ENCODE data around the gene GTPBP1. TPM values are rescaled to one million over a fixed set of nuclear protein-coding genes. Genes with fewer than 3 reads are reported as not detected.

The GTPBP1 gene
- total and polyA plus RNA-seq, 2 of the 4 experiments (the other 2 are of a cell fraction): 12.4 to 29.5 TPM

GRCh38 chr22:38724176-38724575 lies 18.4 kb downstream of the GTPBP1 start:
- H3K36me3 ChIP-seq (ENCODE audit: control insufficient read depth, insufficient read depth, low read length): peaks cover 66% of the 10 kb centered on the region
- H3K23ac ChIP-seq (ENCODE audit: low read depth, low read length): no peak overlapping the region
- no peak overlapping the region for H2BK120ac ChIP-seq (ENCODE audit: low read depth, low read length)
- H3K4me2 ChIP-seq (ENCODE audit: low read depth, low read length): no peak overlapping the region
- no peak overlapping the region for H3K18ac ChIP-seq (ENCODE audit: low read depth, low read length)
- BruUV-seq (replicated peaks): no TSS peak
- H2BK20ac ChIP-seq (ENCODE audit: low read depth, low read length): no peak overlapping the region
- no peak overlapping the region for H3K4ac ChIP-seq (ENCODE audit: low read depth, low read length)
- intact Hi-C loops (cut with micrococcal nuclease) (no loop called here), in situ Hi-C loops (cut with MboI; ENCODE audit: low sequenced_read_pairs) (no loop called here), dilution Hi-C loops (cut with HindIII; ENCODE audit: low sequenced_read_pairs, unreplicated experiment) (no loop called here)
- WGBS, 2 experiments (ENCODE audit: extremely low coverage in 2 of 2, insufficient read length in 1 of 2): no CpG with 5 or more reads among the region's 7 CpGs
- no peak overlapping the region for H3K56ac ChIP-seq (ENCODE audit: extremely low read depth, insufficient read depth, low read length)
- H4K5ac ChIP-seq (ENCODE audit: low read depth, low read length): no peak overlapping the region
- no peak overlapping the region for H3K14ac ChIP-seq (replicated peaks; ENCODE audit: low read depth, low read length)
- DNase-seq (no peak), ATAC-seq (ENCODE audit: low read depth) (no peak)
- no peak overlapping the region for H2AFZ ChIP-seq (replicated peaks; ENCODE audit: low read length, poor library complexity)
- no peak overlapping the region for H4K91ac ChIP-seq (ENCODE audit: insufficient read depth, low read depth, low read length)
- no peak overlapping the region for H4K8ac ChIP-seq (ENCODE audit: low read depth in 2 of 2, low read length in 2 of 2)
- H3K9ac ChIP-seq (ENCODE audit: low read depth, low read length): no peak overlapping the region
- H2BK5ac ChIP-seq (ENCODE audit: low read depth, low read length, poor library complexity, severe bottlenecking): no peak overlapping the region
- ChIA-PET POLR2A (ENCODE audit: unreplicated experiment) (no interaction called here), CTCF (interaction anchor here (1.2 to 2.2 kb wide), 3 partner anchors 10 to 17 kb away, joined by 3 to 11 read pairs (median 4); no protein-coding TSS in a partner anchor)
- no peaks in the 10 kb centered on the region for H3K27me3 ChIP-seq (ENCODE audit: control insufficient read depth, insufficient read depth, low read length)
- peaks cover 7% of the 10 kb centered on the region; the same call in 1 of the 2 replicates for H3K9me1 ChIP-seq (ENCODE audit: insufficient read depth, low read length)
- no peaks in the 10 kb centered on the region; the same call in 1 of the 2 replicates for H3K4me1 ChIP-seq (ENCODE audit: control insufficient read depth, insufficient read depth, low read length)
- no peak for TF ChIP-seq MAFK (IDR thresholded peaks at IDR 0.05; ENCODE audit: low read depth, low read length)
- no peak for TF ChIP-seq BHLHE40 (IDR thresholded peaks at IDR 0.05; ENCODE audit: low read depth, low read length)
- TF ChIP-seq, protein P1, sequence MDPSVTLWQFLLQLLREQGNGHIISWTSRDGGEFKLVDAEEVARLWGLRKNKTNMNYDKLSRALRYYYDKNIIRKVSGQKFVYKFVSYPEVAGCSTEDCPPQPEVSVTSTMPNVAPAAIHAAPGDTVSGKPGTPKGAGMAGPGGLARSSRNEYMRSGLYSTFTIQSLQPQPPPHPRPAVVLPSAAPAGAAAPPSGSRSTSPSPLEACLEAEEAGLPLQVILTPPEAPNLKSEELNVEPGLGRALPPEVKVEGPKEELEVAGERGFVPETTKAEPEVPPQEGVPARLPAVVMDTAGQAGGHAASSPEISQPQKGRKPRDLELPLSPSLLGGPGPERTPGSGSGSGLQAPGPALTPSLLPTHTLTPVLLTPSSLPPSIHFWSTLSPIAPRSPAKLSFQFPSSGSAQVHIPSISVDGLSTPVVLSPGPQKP (IDR thresholded peaks at IDR 0.05; ENCODE audit: borderline replicate concordance, low read depth, low read length): no peak
- no peak overlapping the region for H2AK9ac ChIP-seq (replicated peaks; ENCODE audit: low read depth, low read length, poor library complexity)
- H3K9me3 ChIP-seq (ENCODE audit: control insufficient read depth, insufficient read depth, low read length): no peaks in the 10 kb centered on the region
- no peak overlapping the region for H2AK5ac ChIP-seq (ENCODE audit: low read depth, low read length)
- peaks cover 7% of the 10 kb centered on the region; the same call in 1 of the 2 replicates for H4K20me1 ChIP-seq (ENCODE audit: insufficient read depth, low read length)
- no peak overlapping the region for H2BK15ac ChIP-seq (ENCODE audit: low read depth, low read length)
- H3K27ac ChIP-seq (ENCODE audit: insufficient read depth, low read length): no peak overlapping the region
- H3K4me3 ChIP-seq (ENCODE audit: insufficient read depth, low read depth, low read length): no peak overlapping the region
- H3K79me1 ChIP-seq (ENCODE audit: low read depth in 1 of 2, low read length in 2 of 2): peaks cover 20 to 49% of the 10 kb centered on the region in 2 experiments

Measured in IMR-90 (cell line).